Subcutaneous abdominal adipose tissue (tissue), 5 donors: ENCODE data around the gene STX17.

ENCODE experiments used
- H3K27ac ChIP-seq: one replicate; pipeline ENCODE4 v1.7.0; 2013; ENCODE audit warnings: low read depth, mild to moderate bottlenecking, inconsistent platforms, low read length, moderate library complexity
- H3K27me3 ChIP-seq, 5 donors: one replicate each; pipeline ENCODE4 v1.7.0; 2013; ENCODE audit warnings: low read length in 5 of 5, inconsistent platforms in 1 of 5; ENCODE audit not compliant: control insufficient read depth in 5 of 5, insufficient read depth in 4 of 5
- H3K36me3 ChIP-seq, 5 donors: one replicate each; pipeline ENCODE4 v1.7.0; 2013; ENCODE audit warnings: low read length in 5 of 5; ENCODE audit not compliant: control insufficient read depth in 5 of 5, insufficient read depth in 5 of 5
- H3K4me1 ChIP-seq, 5 donors: one replicate each; pipeline ENCODE4 v1.7.0; 2013; ENCODE audit warnings: low read length in 5 of 5, mild to moderate bottlenecking in 3 of 5, moderate library complexity in 1 of 5; ENCODE audit not compliant: control insufficient read depth in 5 of 5, insufficient read depth in 5 of 5
- H3K4me3 ChIP-seq, 5 donors: one replicate each; pipeline ENCODE4 v1.7.0; 2013; ENCODE audit warnings: low read length in 5 of 5, low read depth in 1 of 5
- H3K9ac ChIP-seq, 5 donors: one replicate each; pipeline ENCODE4 v1.7.0; 2013; ENCODE audit warnings: low read length in 5 of 5, mild to moderate bottlenecking in 4 of 5, moderate library complexity in 3 of 5
- H3K9me3 ChIP-seq, 5 donors: one replicate each; pipeline ENCODE4 v1.7.0; 2013; ENCODE audit warnings: low read length in 5 of 5; ENCODE audit not compliant: control insufficient read depth in 5 of 5
- donor health status: healthy.
- donor health status: healthy.
- donor health status: healthy.
- donor health status: healthy.
- donor health status: healthy.

STX17 gene

GRCh38 chr9:99903393-99903792 lies 3.1 kb upstream of the STX17 start:
- Histone ChIP-seq H3K27me3 (no peaks in the 10 kb centered on the region), H3K27ac (no peak overlapping the region), H3K9me3 (no peaks in the 10 kb centered on the region), H3K4me1 (peaks cover 0 to 23% (median 16%) of the 10 kb centered on the region in 5 donors), H3K4me3 (no peak overlapping the region), H3K36me3 (no peaks in the 10 kb centered on the region), H3K9ac (no peak overlapping the region)

- H3K4me1 ChIP-seq, result peaks cover 0 to 26% (median 16%) of the 10 kb centered on the region in 5 donors
- H3K9ac ChIP-seq, result peak overlapping the region in 2 of 5 donors; percentile 71 to 73
- no peaks in the 10 kb centered on the region for H3K9me3 ChIP-seq
These were observed 536 bp upstream of the STX17 start for GRCh38 chr9:99905833-99906402.

GRCh38 chr9:99907208-99907532 lies 716 bp downstream of the STX17 start:
- peak overlapping the region; percentile 81 to 98 (median 96) for H3K9ac ChIP-seq
- peaks cover 0 to 2% (median 0%) of the 10 kb centered on the region in 5 donors for H3K36me3 ChIP-seq
- H3K4me1 ChIP-seq, result peaks cover 0 to 26% (median 16%) of the 10 kb centered on the region in 5 donors
- no peaks in the 10 kb centered on the region for H3K27me3 ChIP-seq
- no peaks in the 10 kb centered on the region for H3K9me3 ChIP-seq
- H3K27ac ChIP-seq, result peak overlapping the region; percentile 92
- H3K4me3 ChIP-seq, result peak overlapping the region; percentile 84 to 96 (median 91)

More at GRCh38 chr9:99905833-99906402, 536 bp upstream of the STX17 start:
- H3K27ac ChIP-seq, result no peak overlapping the region
- peak overlapping the region; percentile 84 to 96 (median 91) for H3K4me3 ChIP-seq
- H3K27me3 ChIP-seq, result no peaks in the 10 kb centered on the region
- no peaks in the 10 kb centered on the region for H3K36me3 ChIP-seq

- Histone ChIP-seq H3K4me3 (no peak overlapping the region), H3K36me3 (peaks cover 5 to 13% (median 11%) of the 10 kb centered on the region in 5 donors), H3K4me1 (peaks cover 0 to 19% (median 9%) of the 10 kb centered on the region in 5 donors), H3K27me3 (no peaks in the 10 kb centered on the region), H3K9me3 (no peaks in the 10 kb centered on the region), H3K9ac (no peak overlapping the region), H3K27ac (no peak overlapping the region)
These were observed 5.1 kb downstream of the STX17 start for GRCh38 chr9:99911600-99911999.

- Histone ChIP-seq H3K36me3 (peaks cover 24 to 44% (median 29%) of the 10 kb centered on the region in 5 donors), H3K4me3 (no peak overlapping the region), H3K9me3 (no peaks in the 10 kb centered on the region), H3K27me3 (no peaks in the 10 kb centered on the region), H3K27ac (no peak overlapping the region), H3K4me1 (no peaks in the 10 kb centered on the region), H3K9ac (no peak overlapping the region)
These were observed 10.2 kb downstream of the STX17 start for GRCh38 chr9:99916650-99917049.

- no peak overlapping the region for H3K9ac ChIP-seq
- H3K27ac ChIP-seq, result no peak overlapping the region
- no peak overlapping the region for H3K4me3 ChIP-seq
- H3K4me1 ChIP-seq, result no peaks in the 10 kb centered on the region
- no peaks in the 10 kb centered on the region for H3K27me3 ChIP-seq
- H3K9me3 ChIP-seq, result no peaks in the 10 kb centered on the region
- peaks cover 34 to 57% (median 38%) of the 10 kb centered on the region in 5 donors for H3K36me3 ChIP-seq
These were observed 11.7 kb downstream of the STX17 start for GRCh38 chr9:99918134-99918533.

GRCh38 chr9:99919930-99920329 lies 13.5 kb downstream of the STX17 start:
- no peak overlapping the region for H3K27ac ChIP-seq
- H3K9ac ChIP-seq, result no peak overlapping the region
- H3K27me3 ChIP-seq, result no peaks in the 10 kb centered on the region
- H3K36me3 ChIP-seq, result peaks cover 34 to 67% (median 45%) of the 10 kb centered on the region in 5 donors
- no peaks in the 10 kb centered on the region for H3K4me1 ChIP-seq
- peaks cover 0 to 1% (median 0%) of the 10 kb centered on the region in 5 donors for H3K9me3 ChIP-seq
- no peak overlapping the region for H3K4me3 ChIP-seq

GRCh38 chr9:99921875-99922710 lies 15.6 kb downstream of the STX17 start:
- H3K4me3 ChIP-seq, result no peak overlapping the region

GRCh38 chr9:99922711-99923030 lies 16.2 kb downstream of the STX17 start:
- no peak overlapping the region for H3K4me3 ChIP-seq
- H3K9me3 ChIP-seq, result peaks cover 4 to 14% (median 6%) of the 10 kb centered on the region in 5 donors
- no peaks in the 10 kb centered on the region for H3K4me1 ChIP-seq
- no peaks in the 10 kb centered on the region for H3K27me3 ChIP-seq
- H3K27ac ChIP-seq, result no peak overlapping the region
- no peak overlapping the region for H3K9ac ChIP-seq
- peaks cover 26 to 50% (median 33%) of the 10 kb centered on the region in 5 donors for H3K36me3 ChIP-seq

More at GRCh38 chr9:99921875-99922710, 15.6 kb downstream of the STX17 start:
- H3K36me3 ChIP-seq, result peaks cover 31 to 56% (median 35%) of the 10 kb centered on the region in 5 donors
- H3K27me3 ChIP-seq, result no peaks in the 10 kb centered on the region
- no peak overlapping the region for H3K27ac ChIP-seq
- no peak overlapping the region for H3K9ac ChIP-seq
- H3K4me1 ChIP-seq, result no peaks in the 10 kb centered on the region
- peaks cover 4 to 14% (median 6%) of the 10 kb centered on the region in 5 donors for H3K9me3 ChIP-seq

GRCh38 chr9:99925541-99925940 lies 19.1 kb downstream of the STX17 start:
- Histone ChIP-seq H3K9ac (no peak overlapping the region), H3K9me3 (peaks cover 4 to 14% (median 6%) of the 10 kb centered on the region in 5 donors), H3K4me1 (no peaks in the 10 kb centered on the region), H3K4me3 (no peak overlapping the region), H3K36me3 (peaks cover 14 to 28% (median 21%) of the 10 kb centered on the region in 5 donors), H3K27me3 (no peaks in the 10 kb centered on the region), H3K27ac (no peak overlapping the region)
